SU-DHL-6 (cell line): ENCODE results near the gene NELFB.

Experiments used
- H2AFZ ChIP-seq: fragments of 200-600 bp; sonication (generic); 2 replicates; pipeline ENCODE4 v1.6.1; 2014; ENCODE audit warnings: low read depth, mild to moderate bottlenecking, moderate library complexity, mixed read lengths, antibody characterized with exemption, low read length; ENCODE audit not compliant: severe bottlenecking
- H3F3A ChIP-seq: fragments of 200-600 bp; shearing (Covaris generic); 2 replicates; pipeline ENCODE4 v1.6.0; 2016; ENCODE audit warnings: antibody characterized with exemption, mild to moderate bottlenecking; ENCODE audit not compliant: insufficient read depth
- H3K27ac ChIP-seq: fragments of 200-600 bp; sonication (generic); 2 replicates; pipeline ENCODE4 v1.5.1; 2016; ENCODE audit warnings: low read depth, mild to moderate bottlenecking, low read length, moderate library complexity, mixed read lengths
- H3K27me3 ChIP-seq: fragments of 200-600 bp; sonication (generic), shearing (Covaris generic); 2 replicates; pipeline ENCODE4 v1.6.0; 2014; ENCODE audit warnings: mild to moderate bottlenecking, low read length
- H3K36me3 ChIP-seq: fragments of 200-600 bp; sonication (generic); 2 replicates; pipeline ENCODE4 v1.6.1; 2014; ENCODE audit warnings: mild to moderate bottlenecking, low read length, mixed read lengths
- H3K4me2 ChIP-seq: fragments of 300-600, 200-600 bp; shearing (Covaris generic), sonication (generic); 2 replicates; pipeline ENCODE4 v1.6.0; 2014; ENCODE audit warnings: low read length, low read depth, mild to moderate bottlenecking; ENCODE audit not compliant: poor library complexity, severe bottlenecking
- H3K4me3 ChIP-seq: fragments of 200-600 bp; sonication (generic); 2 replicates; pipeline ENCODE4 v1.5.1; 2014; ENCODE audit warnings: antibody characterized with exemption, low read length, mild to moderate bottlenecking, mixed read lengths; ENCODE audit not compliant: insufficient read depth, poor library complexity, severe bottlenecking
- H3K79me2 ChIP-seq: fragments of 200-600 bp; sonication (generic); 2 replicates; pipeline ENCODE4 v1.6.1; 2014; ENCODE audit warnings: mild to moderate bottlenecking, low read length, moderate library complexity; ENCODE audit not compliant: insufficient read depth
- H3K9ac ChIP-seq: fragments of 200-600 bp; sonication (generic); 2 replicates; pipeline ENCODE4 v1.7.0; 2014; ENCODE audit warnings: mild to moderate bottlenecking, low read length
- H3K9me2 ChIP-seq: fragments of 200-600 bp; sonication (generic); replicated peaks from 2 replicates; pipeline ENCODE4 v1.6.1; 2014; ENCODE audit warnings: low read length; ENCODE audit not compliant: insufficient read depth
- H3K9me3 ChIP-seq: fragments of 200-600 bp; sonication (generic); 2 replicates; pipeline ENCODE4 v1.6.1; 2014; ENCODE audit warnings: low read length, mixed read lengths; ENCODE audit not compliant: insufficient read depth
- H4K20me1 ChIP-seq: fragments of 200-600 bp; sonication (generic); 2 replicates; pipeline ENCODE4 v1.6.1; 2014; ENCODE audit warnings: low read depth, mild to moderate bottlenecking, antibody characterized with exemption, low read length, moderate library complexity, mixed read lengths
- EZH2phosphoT487 ChIP-seq: fragments of 200-600 bp; sonication (generic), shearing (Covaris generic); conservative IDR thresholded peaks from 2 replicates; pipeline ENCODE4 v1.6.1; 2018; ENCODE audit warnings: mild to moderate bottlenecking, antibody characterized with exemption, low read length, moderate library complexity, mixed read lengths
- TF ChIP-seq, protein P1 (sequence below): fragments of 200-600 bp; sonication (generic); IDR thresholded peaks from one replicate; pipeline ENCODE4 v1.5.1; 2017; ENCODE audit warnings: antibody characterized with exemption, mild to moderate bottlenecking, low read length, moderate library complexity; ENCODE audit not compliant: insufficient read depth, poor library complexity, severe bottlenecking

The NELFB gene

DNA sequence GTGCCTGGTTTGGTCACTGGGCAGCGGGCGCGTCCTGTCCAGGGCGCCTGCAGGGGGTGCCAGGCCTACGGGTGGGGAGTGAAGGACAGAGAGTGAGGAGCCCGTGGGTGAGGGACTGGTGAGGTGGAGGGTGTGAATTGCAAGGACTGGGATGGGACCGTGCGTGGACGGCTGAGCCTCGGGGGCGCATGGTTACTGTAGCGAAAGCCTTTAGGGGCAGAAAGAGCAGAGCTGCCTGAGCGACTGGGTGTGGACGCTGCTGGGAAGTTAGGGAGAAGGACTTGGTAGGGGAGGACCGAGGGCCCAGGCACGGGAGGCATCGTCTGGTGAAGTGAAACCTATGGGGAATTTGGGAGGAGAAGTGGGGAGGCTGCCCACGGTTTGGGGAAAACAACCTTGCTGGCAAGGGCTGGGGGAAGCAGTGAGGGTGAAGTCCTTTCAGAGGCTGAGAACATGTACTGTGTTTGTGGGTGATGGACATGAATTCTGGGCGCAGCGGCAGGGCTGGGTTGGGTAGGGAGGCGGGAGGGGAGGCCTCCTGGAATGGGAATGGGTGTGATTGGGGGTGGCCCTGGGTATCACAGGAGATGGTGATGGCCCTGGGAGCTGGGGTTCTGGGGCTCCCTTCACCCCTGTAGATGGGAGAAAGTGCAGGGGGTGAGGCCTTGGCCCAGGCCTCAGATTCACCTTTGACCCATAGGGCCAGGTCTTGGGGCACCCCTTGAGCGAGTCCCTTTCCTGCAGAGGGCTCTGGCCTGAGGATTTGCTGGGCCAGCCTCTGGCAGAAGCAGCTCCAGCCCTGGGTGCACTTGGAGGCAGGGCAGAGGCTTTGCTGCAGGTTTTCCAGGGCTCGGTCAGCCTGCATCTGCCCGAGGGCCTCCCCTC is 20.7 kb downstream of the NELFB start:
- H3K4me3 ChIP-seq, result no peak overlapping the region
- H3K9me3 ChIP-seq, result no peaks in the 10 kb centered on the region
- no peaks in the 10 kb centered on the region for H3K79me2 ChIP-seq
- H2AFZ ChIP-seq, result no peak overlapping the region
- no peak overlapping the region for H3K4me2 ChIP-seq
- H3K9ac ChIP-seq, result no peak overlapping the region
- H3F3A ChIP-seq, result no peaks in the 10 kb centered on the region
- H3K27me3 ChIP-seq, result no peaks in the 10 kb centered on the region
- no peak for TF ChIP-seq EZH2phosphoT487
- TF ChIP-seq, protein P1, sequence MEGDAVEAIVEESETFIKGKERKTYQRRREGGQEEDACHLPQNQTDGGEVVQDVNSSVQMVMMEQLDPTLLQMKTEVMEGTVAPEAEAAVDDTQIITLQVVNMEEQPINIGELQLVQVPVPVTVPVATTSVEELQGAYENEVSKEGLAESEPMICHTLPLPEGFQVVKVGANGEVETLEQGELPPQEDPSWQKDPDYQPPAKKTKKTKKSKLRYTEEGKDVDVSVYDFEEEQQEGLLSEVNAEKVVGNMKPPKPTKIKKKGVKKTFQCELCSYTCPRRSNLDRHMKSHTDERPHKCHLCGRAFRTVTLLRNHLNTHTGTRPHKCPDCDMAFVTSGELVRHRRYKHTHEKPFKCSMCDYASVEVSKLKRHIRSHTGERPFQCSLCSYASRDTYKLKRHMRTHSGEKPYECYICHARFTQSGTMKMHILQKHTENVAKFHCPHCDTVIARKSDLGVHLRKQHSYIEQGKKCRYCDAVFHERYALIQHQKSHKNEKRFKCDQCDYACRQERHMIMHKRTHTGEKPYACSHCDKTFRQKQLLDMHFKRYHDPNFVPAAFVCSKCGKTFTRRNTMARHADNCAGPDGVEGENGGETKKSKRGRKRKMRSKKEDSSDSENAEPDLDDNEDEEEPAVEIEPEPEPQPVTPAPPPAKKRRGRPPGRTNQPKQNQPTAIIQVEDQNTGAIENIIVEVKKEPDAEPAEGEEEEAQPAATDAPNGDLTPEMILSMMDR, result no peak
- no peaks in the 10 kb centered on the region for H3K36me3 ChIP-seq
- no peaks in the 10 kb centered on the region for H4K20me1 ChIP-seq
- H3K27ac ChIP-seq, result 0 out of 2 replicates have a peak overlapping the region, but pooled peaks have one; percentile 62
- H3K9me2 ChIP-seq, result no peaks in the 10 kb centered on the region

DNA sequence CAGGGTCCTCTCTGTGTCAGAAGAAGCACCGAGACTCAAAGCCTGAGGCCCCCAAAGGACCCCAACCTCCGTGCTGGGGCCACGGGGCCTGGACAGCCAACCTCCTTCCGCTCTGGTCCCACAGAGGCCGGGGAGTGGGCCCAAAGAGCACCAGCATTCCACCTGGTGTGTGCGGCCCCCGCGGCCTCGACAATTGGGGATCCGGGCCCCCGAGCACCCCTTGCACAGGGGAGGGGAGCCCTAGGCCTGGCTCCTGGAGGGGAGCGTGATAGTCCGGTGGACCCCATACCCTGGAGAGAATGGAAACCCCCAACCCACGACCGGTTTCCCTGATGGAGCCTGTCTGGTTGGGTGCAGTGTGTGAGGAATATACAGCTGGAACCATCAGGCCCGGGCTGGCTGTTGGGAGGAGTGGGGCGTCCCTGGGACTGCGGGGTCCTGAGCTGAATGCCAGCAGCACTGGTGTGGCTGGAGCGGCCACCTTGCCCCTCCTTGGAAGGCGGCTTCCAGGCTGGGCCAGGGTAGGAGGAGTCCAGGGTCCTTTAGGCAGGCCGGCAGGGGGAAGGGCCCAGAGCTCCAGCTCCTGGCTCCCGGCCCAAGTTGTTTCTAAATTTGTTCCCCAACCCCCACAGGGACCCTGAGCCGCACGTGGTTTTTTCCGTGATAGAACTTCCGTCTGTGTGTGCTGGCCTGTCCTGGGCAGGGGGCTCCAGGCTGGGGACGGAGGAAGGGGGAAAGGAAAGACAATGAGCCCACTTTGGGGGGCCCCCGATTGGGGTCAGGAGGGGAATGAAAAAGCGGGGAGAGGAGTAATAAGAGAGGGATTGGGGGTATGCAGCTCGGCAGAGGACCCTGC is 21.6 kb downstream of the NELFB start:
- peak overlapping the region; percentile 62 for H3K27ac ChIP-seq
- H3K4me2 ChIP-seq, result peak overlapping the region; percentile 67
- peak overlapping the region; percentile 47 for H3K4me3 ChIP-seq
- H4K20me1 ChIP-seq, result no peaks in the 10 kb centered on the region
- H3K9me3 ChIP-seq, result no peaks in the 10 kb centered on the region
- H3K79me2 ChIP-seq, result no peaks in the 10 kb centered on the region
- H3K27me3 ChIP-seq, result no peaks in the 10 kb centered on the region
- peak overlapping the region; percentile 55 for H3K9ac ChIP-seq
- H3K36me3 ChIP-seq, result no peaks in the 10 kb centered on the region
- H3K9me2 ChIP-seq, result no peaks in the 10 kb centered on the region
- no peaks in the 10 kb centered on the region for H3F3A ChIP-seq
- H2AFZ ChIP-seq, result no peak overlapping the region
- TF ChIP-seq EZH2phosphoT487, result no peak
- TF ChIP-seq, protein P1, result no peak

DNA sequence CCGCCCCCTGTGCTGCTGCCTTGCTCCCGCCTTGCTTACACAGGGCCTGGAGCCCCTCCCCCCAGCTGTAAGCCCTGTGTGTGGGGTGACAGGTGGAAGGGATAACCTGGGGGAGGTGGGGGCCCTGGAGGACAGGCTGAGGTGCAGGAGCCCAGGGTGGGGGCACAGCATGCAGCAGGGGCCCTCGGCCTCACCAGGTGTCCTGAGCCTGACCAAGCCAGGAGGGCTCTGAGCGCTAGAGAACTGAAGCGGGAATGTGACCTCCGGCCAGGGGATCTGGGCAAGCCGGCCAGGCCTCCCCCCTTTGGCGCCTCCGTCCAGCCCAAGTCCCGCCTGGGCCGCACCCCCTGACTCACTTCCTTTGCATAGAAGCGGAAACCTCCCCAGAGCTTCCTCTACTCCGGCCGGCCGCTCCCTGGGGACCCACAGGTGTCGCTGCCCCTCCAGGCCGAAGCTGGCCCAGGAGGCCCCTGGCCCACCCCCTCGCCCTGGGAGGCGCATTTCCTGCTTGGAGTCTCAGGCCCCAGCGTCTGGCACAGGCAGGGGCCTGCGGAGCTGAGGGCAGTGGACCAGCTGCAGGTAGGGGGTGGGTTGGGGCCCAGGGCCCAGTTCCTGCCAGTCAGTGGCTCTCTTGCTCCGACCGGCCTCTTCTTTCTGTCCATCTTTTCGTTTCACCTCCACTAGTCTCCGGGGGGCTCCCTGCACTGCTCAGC is 22.4 kb downstream of the NELFB start, which contains the start of gene TOR4A:
Gene TOR4A (plus strand): TSS at position 398 of the 713 bp plus-strand sequence. CDS start 964 bp downstream, outside the sequence.
- Histone ChIP-seq H3K9me3 (no peaks in the 10 kb centered on the region), H3K9me2 (no peaks in the 10 kb centered on the region), H3K9ac (peak within 1 kb of the TSS; percentile 55), H3K4me2 (peak within 1 kb of the TSS; percentile 67), H4K20me1 (no peaks in the 10 kb centered on the region), H3K4me3 (peak within 1 kb of the TSS; percentile 47), H3F3A (peaks cover 3% of the 10 kb centered on the region; the same call in 1 of the 2 replicates), H2AFZ (no peak within 1 kb of the TSS), H3K79me2 (no peaks in the 10 kb centered on the region), H3K27me3 (no peaks in the 10 kb centered on the region), H3K36me3 (no peaks in the 10 kb centered on the region), H3K27ac (peak within 1 kb of the TSS; percentile 62)
- no peak for TF ChIP-seq EZH2phosphoT487
